Testis (tissue), 2 donors: ENCODE measurements around the gene PXDN.

Source experiments
- CTCF ChIP-seq, 3 experiments: fragments of 450-650 bp in 2 of 3; fragments of 200-600 bp in 1 of 3; sonication (generic) in 1 of 3; IDR thresholded peaks; one replicate each; pipeline ENCODE4 v1.5.1; 2016 to 2019; ENCODE audit warnings: antibody characterized with exemption in 3 of 3, mild to moderate bottlenecking in 2 of 3, moderate library complexity in 1 of 3
- POLR2A ChIP-seq: fragments of 450-650 bp; IDR thresholded peaks from one replicate; pipeline ENCODE4 v1.6.1; 2017; ENCODE audit warnings: antibody characterized with exemption, mild to moderate bottlenecking, moderate library complexity

- TF ChIP-seq CTCF (IDR thresholded peaks at IDR 0.05) = no peak
- TF ChIP-seq POLR2A = no peak
These were observed 7.7 kb upstream of the PXDN start for GRCh38 chr2:1751767-1752725.
